NCI-H1417 (cell line): ENCODE measurements around the gene BBS12.
"Not testable (repeated sequence)": the region's sequence is repeated elsewhere in the genome, so short reads cannot be mapped to it uniquely, and the experiment has no call there.

Experiments used
- DNase-seq, 3 experiments: peaks; one replicate each; lab custom pipeline; 2025; lab: John Stamatoyannopoulos, UW

BBS12 gene

GRCh38 chr4:122765692-122766352 lies 33.3 kb downstream of the BBS12 start:
- no peak for DNase-seq

GRCh38 chr4:122766353-122766705 lies 33.8 kb downstream of the BBS12 start:
- no peak for DNase-seq

GRCh38 chr4:122766950-122767349 lies 34.4 kb downstream of the BBS12 start:
- DNase-seq = no peak

- no peak for DNase-seq
Observed at GRCh38 chr4:122771724-122772123, 39.2 kb downstream of the BBS12 start.

GRCh38 chr4:122772311-122772710 lies 39.8 kb downstream of the BBS12 start:
- DNase-seq = no peak

GRCh38 chr4:122772986-122773385 lies 40.5 kb downstream of the BBS12 start:
- no peak for DNase-seq

GRCh38 chr4:122775039-122775438 lies 42.5 kb downstream of the BBS12 start:
- no peak for DNase-seq

GRCh38 chr4:122775987-122776836 lies 43.7 kb downstream of the BBS12 start:
- peak in 2 of 3 experiments; percentile 10 to 44 for DNase-seq

GRCh38 chr4:122776916-122777315 lies 44.4 kb downstream of the BBS12 start:
- peak in 2 of 3 experiments; percentile 22 to 77 for DNase-seq

GRCh38 chr4:122777846-122778673 lies 45.6 kb downstream of the BBS12 start:
- DNase-seq = no peak

GRCh38 chr4:122781486-122781885 lies 49.0 kb downstream of the BBS12 start:
- DNase-seq = no peak

- DNase-seq = peak in 1 of 3 experiments; percentile 9
Observed at GRCh38 chr4:122783301-122784215, 51.1 kb downstream of the BBS12 start.

GRCh38 chr4:122784261-122784660 lies 51.8 kb downstream of the BBS12 start:
- DNase-seq = no peak

GRCh38 chr4:122785099-122785498 lies 52.6 kb downstream of the BBS12 start:
- DNase-seq = no peak

- DNase-seq = not testable (repeated sequence)
Observed at GRCh38 chr4:122786296-122786695, 53.8 kb downstream of the BBS12 start.

GRCh38 chr4:122786920-122787319 lies 54.4 kb downstream of the BBS12 start:
- not testable (repeated sequence) for DNase-seq

- DNase-seq = no peak
Observed at GRCh38 chr4:122787940-122788339, 55.4 kb downstream of the BBS12 start.

- DNase-seq = no peak
Observed at GRCh38 chr4:122788935-122789334, 56.4 kb downstream of the BBS12 start.

GRCh38 chr4:122793811-122794210 lies 61.3 kb downstream of the BBS12 start:
- DNase-seq = no peak
